WI38 (cell line): ENCODE measurements around the gene TSC22D2.

Experiments used
- H3K4me3 ChIP-seq: 2 replicates; pipeline ENCODE4 v1.5.1; 2011; ENCODE audit warnings: low read depth, mild to moderate bottlenecking, control low read depth, low read length
- TF ChIP-seq, protein P1 (sequence below): IDR thresholded peaks from 2 replicates; pipeline ENCODE4 v1.5.1; 2012; ENCODE audit warnings: low read depth, mild to moderate bottlenecking, control low read depth, low read length

Gene TSC22D2

DNA sequence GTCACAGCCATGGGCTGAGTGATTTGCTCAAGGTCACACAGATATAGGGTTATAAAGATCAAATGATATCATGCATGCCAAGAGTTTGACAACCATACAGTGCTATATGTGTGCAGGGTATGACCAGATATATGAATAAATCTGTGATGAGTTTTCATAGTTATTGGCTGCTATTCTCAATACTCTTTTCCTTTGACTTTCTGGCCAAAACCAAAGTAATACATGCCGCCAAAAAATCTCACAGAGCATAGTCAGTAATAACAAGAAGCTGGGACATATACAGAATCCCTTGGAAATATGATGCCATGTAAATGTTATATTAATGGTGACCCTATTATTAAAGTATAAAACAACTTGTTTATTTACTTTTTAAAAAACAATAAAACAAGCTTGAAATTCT, 11.6 kb upstream of the TSC22D2 start:
- TF ChIP-seq, protein P1, sequence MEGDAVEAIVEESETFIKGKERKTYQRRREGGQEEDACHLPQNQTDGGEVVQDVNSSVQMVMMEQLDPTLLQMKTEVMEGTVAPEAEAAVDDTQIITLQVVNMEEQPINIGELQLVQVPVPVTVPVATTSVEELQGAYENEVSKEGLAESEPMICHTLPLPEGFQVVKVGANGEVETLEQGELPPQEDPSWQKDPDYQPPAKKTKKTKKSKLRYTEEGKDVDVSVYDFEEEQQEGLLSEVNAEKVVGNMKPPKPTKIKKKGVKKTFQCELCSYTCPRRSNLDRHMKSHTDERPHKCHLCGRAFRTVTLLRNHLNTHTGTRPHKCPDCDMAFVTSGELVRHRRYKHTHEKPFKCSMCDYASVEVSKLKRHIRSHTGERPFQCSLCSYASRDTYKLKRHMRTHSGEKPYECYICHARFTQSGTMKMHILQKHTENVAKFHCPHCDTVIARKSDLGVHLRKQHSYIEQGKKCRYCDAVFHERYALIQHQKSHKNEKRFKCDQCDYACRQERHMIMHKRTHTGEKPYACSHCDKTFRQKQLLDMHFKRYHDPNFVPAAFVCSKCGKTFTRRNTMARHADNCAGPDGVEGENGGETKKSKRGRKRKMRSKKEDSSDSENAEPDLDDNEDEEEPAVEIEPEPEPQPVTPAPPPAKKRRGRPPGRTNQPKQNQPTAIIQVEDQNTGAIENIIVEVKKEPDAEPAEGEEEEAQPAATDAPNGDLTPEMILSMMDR, result no peak

DNA sequence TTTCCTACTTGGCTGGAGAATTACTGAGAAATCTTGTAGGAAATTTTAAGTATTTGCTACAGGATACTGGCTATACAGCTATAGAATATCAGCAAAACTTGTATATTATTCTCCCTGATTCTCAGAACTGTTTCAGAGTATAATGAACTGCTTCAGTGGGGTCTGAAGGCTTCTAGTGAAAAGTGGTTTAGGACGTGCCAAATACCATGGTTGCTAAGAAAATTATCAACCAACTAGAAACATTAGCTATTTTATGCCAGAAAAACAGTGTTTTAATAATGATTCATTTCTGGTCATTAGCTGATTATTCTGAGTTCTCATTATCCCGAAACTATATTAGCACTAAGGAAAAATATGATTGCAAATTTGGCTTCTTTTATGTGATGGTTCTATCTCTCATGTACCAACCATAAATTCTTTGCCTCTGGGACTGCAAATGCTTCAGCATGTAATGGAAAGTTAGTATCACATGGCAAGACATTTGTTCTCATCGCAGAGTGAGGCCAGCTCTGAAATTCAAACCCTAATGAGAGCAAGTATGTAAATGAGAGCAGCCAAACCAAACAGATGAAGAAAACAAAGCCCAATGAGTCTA, 11.0 kb upstream of the TSC22D2 start:
- TF ChIP-seq, protein P1, result no peak
- no peak overlapping the region for H3K4me3 ChIP-seq

More for the DNA sequence above, 11.6 kb upstream of the TSC22D2 start:
- no peak overlapping the region for H3K4me3 ChIP-seq

GRCh38 chr3:150399060-150399459, 9.0 kb upstream of the TSC22D2 start:
- H3K4me3 ChIP-seq, result no peak overlapping the region
- TF ChIP-seq, protein P1, result no peak

- H3K4me3 ChIP-seq, result no peak overlapping the region
- TF ChIP-seq, protein P1, result no peak
Observed at GRCh38 chr3:150401285-150401684, 6.8 kb upstream of the TSC22D2 start.

DNA sequence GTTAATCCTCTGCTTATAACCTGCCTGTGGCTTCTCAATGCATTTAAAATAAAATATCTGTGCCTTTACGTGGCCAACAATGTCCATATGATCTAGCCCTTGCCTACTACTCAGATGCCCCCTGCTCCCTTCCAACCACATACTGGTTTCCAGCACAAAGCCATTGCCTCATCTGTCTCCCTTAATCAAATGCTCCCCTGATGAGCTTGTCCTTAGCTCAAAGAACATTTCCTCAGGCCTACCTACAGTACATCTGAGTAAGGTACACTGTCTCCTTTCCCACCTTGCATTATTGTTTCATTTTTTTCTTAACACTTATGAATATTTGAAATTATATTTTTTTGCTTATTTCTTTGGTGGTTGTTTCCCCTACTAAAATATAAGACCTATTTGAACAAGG, 5.9 kb upstream of the TSC22D2 start:
- no peak overlapping the region for H3K4me3 ChIP-seq
- TF ChIP-seq, protein P1, result no peak

GRCh38 chr3:150404023-150404422, 4.1 kb upstream of the TSC22D2 start:
- H3K4me3 ChIP-seq, result no peak overlapping the region
- TF ChIP-seq, protein P1, result no peak

GRCh38 chr3:150407051-150407807, 869 bp upstream of the TSC22D2 start:
- TF ChIP-seq, protein P1, result no peak
- peak overlapping the region; percentile 96 for H3K4me3 ChIP-seq
